Cardiac muscle cell (in vitro differentiated cells and primary cell): ENCODE results near the gene ZFPM1. TPM values are rescaled to one million over a fixed set of nuclear protein-coding genes. Genes with fewer than 3 reads are reported as not detected.
A peak's percentile ranks its signal among the peaks of the same experiment; 100 is the strongest.

Experiments used
- DNase-seq, 2 donors: peaks; one replicate each; pipeline versions ENCODE4 v3.0.0 to v3.0.0-alpha.2; 2010 to 2017; ENCODE audit warnings: low read depth in 1 of 2, low spot score in 1 of 2
- H3K27ac ChIP-seq: fragments of 200-600 bp; sonication (generic); 2 replicates; pipeline ENCODE4 v1.5.1; 2016
- H3K27me3 ChIP-seq: fragments of 200-600 bp; sonication (generic); 2 replicates; pipeline ENCODE4 v1.6.0; 2016; ENCODE audit warnings: control low read depth
- H3K36me3 ChIP-seq: fragments of 200-600 bp; sonication (generic); 2 replicates; pipeline ENCODE4 v1.5.1; 2016; ENCODE audit warnings: control low read depth
- H3K4me1 ChIP-seq: fragments of 200-600 bp; sonication (generic); 2 replicates; pipeline ENCODE4 v1.8.1; 2017; ENCODE audit warnings: low read depth, mild to moderate bottlenecking, mixed run types
- H3K4me3 ChIP-seq: fragments of 200-600 bp; sonication (generic); 2 replicates; pipeline ENCODE4 v1.5.1; 2016; ENCODE audit warnings: mild to moderate bottlenecking
- H3K9me3 ChIP-seq: fragments of 200-600 bp; sonication (generic); 2 replicates; pipeline ENCODE4 v1.5.1; 2017; ENCODE audit warnings: low read depth, mild to moderate bottlenecking, control low read depth
- CTCF ChIP-seq: IDR thresholded peaks from 2 replicates; pipeline ENCODE4 v1.5.1; 2012; ENCODE audit warnings: low read depth, mild to moderate bottlenecking, low read length
- polyA plus RNA-seq: library from polyadenylated mRNA; unstranded; fragments of >200 nt; fragmentation: Nextera tagmentation; extraction: Ambion mirVana; gene quantifications from 2 replicates; pipeline ENCODE4 v1.2.1, GENCODE V29; 2016
- total RNA-seq: library from RNA; depleted of rRNA; stranded (reverse); fragments of >200 nt; gene quantifications from 2 replicates; pipeline ENCODE4 v1.2.3, GENCODE V29; 2016

ZFPM1 gene
- total and polyA plus RNA-seq, 2 experiments from 2014 or later = 7.6 to 9.4 TPM

- no peak overlapping the region for H3K4me3 ChIP-seq
- H3K36me3 ChIP-seq = no peaks in the 10 kb centered on the region
- no peak for DNase-seq
- H3K4me1 ChIP-seq = peaks cover 14% of the 10 kb centered on the region
- peak overlapping the region; percentile 19 for H3K27ac ChIP-seq
- H3K9me3 ChIP-seq = no peaks in the 10 kb centered on the region
- no peaks in the 10 kb centered on the region for H3K27me3 ChIP-seq
- TF ChIP-seq CTCF = no peak
These were observed 51.7 kb downstream of the ZFPM1 start for GRCh38 chr16:88504489-88505404.

DNA sequence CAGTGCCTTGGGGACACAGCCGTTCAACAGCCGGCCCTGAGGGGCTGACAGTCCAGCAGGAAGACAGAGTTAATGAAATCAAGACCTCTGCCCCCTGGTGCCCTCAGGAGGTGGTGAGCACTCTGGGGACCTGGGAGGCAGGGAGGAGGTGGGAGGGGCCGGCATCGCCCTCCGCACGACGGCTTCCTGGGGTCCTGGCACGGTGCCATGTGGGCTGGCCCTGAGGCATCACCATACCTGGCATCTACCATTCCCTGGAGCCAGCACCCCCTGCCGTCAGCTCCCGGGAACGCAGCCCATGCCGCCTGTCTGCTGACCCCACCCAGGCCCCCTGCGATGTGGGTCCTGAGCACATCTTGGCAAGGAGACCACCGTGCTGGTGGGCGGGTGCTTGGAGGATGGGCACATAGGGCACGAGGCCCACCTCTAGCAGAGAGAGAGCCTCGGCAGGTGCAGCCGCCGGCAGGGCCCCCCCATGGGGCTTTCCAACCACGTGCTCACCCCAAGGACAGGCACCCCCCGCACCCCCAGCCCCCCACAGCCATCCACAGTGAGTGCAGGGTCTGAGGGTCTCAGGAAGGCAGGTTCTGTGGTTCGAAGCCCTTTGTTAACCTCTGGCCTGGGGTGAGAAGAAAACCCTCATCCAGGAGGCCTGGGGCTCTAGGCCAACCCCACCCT is 52.5 kb downstream of the ZFPM1 start:
- H3K27me3 ChIP-seq = no peaks in the 10 kb centered on the region
- H3K9me3 ChIP-seq = no peaks in the 10 kb centered on the region
- H3K36me3 ChIP-seq = no peaks in the 10 kb centered on the region
- peak; percentile 30 to 64 for DNase-seq
- TF ChIP-seq CTCF = peak; percentile 46
- H3K4me1 ChIP-seq = peaks cover 6% of the 10 kb centered on the region
- H3K4me3 ChIP-seq = no peak overlapping the region
- no peak overlapping the region for H3K27ac ChIP-seq

- Histone ChIP-seq H3K27ac (no peak overlapping the region), H3K27me3 (no peaks in the 10 kb centered on the region), H3K36me3 (no peaks in the 10 kb centered on the region), H3K4me3 (no peak overlapping the region), H3K9me3 (no peaks in the 10 kb centered on the region), H3K4me1 (peaks cover 5% of the 10 kb centered on the region)
- no peak for TF ChIP-seq CTCF
- no peak for DNase-seq
These were observed 53.6 kb downstream of the ZFPM1 start for GRCh38 chr16:88506723-88507122.

- no peaks in the 10 kb centered on the region for H3K36me3 ChIP-seq
- H3K27me3 ChIP-seq = no peaks in the 10 kb centered on the region
- peaks cover 5% of the 10 kb centered on the region for H3K4me1 ChIP-seq
- TF ChIP-seq CTCF = no peak
- no peak overlapping the region for H3K27ac ChIP-seq
- no peaks in the 10 kb centered on the region for H3K9me3 ChIP-seq
- no peak overlapping the region for H3K4me3 ChIP-seq
- DNase-seq = no peak
These were observed 54.2 kb downstream of the ZFPM1 start for GRCh38 chr16:88507231-88507743.

GRCh38 chr16:88508376-88508867 is 55.3 kb downstream of the ZFPM1 start:
- Histone ChIP-seq H3K36me3 (no peaks in the 10 kb centered on the region), H3K4me3 (no peak overlapping the region), H3K9me3 (no peaks in the 10 kb centered on the region), H3K27me3 (no peaks in the 10 kb centered on the region), H3K27ac (no peak overlapping the region), H3K4me1 (peaks cover 8% of the 10 kb centered on the region)
- TF ChIP-seq CTCF = no peak
- no peak for DNase-seq
